HepG2 (cell line): ENCODE results near the gene MTOR. TPM values are rescaled to one million over a fixed set of nuclear protein-coding genes. Genes with fewer than 3 reads are reported as not detected.

Source experiments
- ATF2 ChIP-seq: sonication (generic); formaldehyde crosslinking; IDR thresholded peaks from 2 replicates; pipeline ENCODE4 v1.4.0; 2020; ENCODE audit warnings: missing genetic modification reagents
- BHLHE40 ChIP-seq: IDR thresholded peaks from 2 replicates; pipeline ENCODE4 v1.6.1; 2011; ENCODE audit warnings: low read length, improper control_type of control experiment
- CEBPG ChIP-seq: IDR thresholded peaks from 2 replicates; pipeline ENCODE4 v1.6.1; 2016
- DBP ChIP-seq: sonication (generic); formaldehyde crosslinking; IDR thresholded peaks from 2 replicates; pipeline ENCODE4 v1.4.0; 2020; ENCODE audit warnings: missing genetic modification reagents; ENCODE audit errors: not compliant biosample characterization
- ELF4 ChIP-seq: sonication (generic); formaldehyde crosslinking; IDR thresholded peaks from 2 replicates; pipeline ENCODE4 v1.5.0; 2020; ENCODE audit warnings: missing genetic modification reagents, mild to moderate bottlenecking, moderate library complexity, borderline replicate concordance
- FOXA3 ChIP-seq: IDR thresholded peaks from 2 replicates; pipeline ENCODE4 v1.6.1; 2016; ENCODE audit warnings: missing genetic modification reagents, missing compliant biosample characterization
- GABPB1 ChIP-seq: IDR thresholded peaks from 2 replicates; pipeline ENCODE4 v1.6.1; 2016; ENCODE audit warnings: mild to moderate bottlenecking, missing genetic modification reagents, moderate library complexity, missing compliant biosample characterization
- GFI1 ChIP-seq: sonication (generic); formaldehyde crosslinking; IDR thresholded peaks from 2 replicates; pipeline ENCODE4 v1.5.0; 2020; ENCODE audit warnings: missing genetic modification reagents, mild to moderate bottlenecking, borderline replicate concordance
- ISL2 ChIP-seq: sonication (generic); formaldehyde crosslinking; IDR thresholded peaks from 2 replicates; pipeline ENCODE4 v1.5.0; 2020; ENCODE audit warnings: missing genetic modification reagents
- PPARG ChIP-seq: conservative IDR thresholded peaks from 2 replicates; pipeline ENCODE4 v1.6.1; 2016; ENCODE audit warnings: missing biosample characterization, missing genetic modification reagents
- TFDP2 ChIP-seq: sonication (generic); formaldehyde crosslinking; IDR thresholded peaks from 2 replicates; pipeline ENCODE4 v1.4.0; 2020; ENCODE audit warnings: missing genetic modification reagents
- TIGD3 ChIP-seq: sonication (generic); formaldehyde crosslinking; IDR thresholded peaks from 2 replicates; pipeline ENCODE4 v1.5.1; 2020; ENCODE audit warnings: mild to moderate bottlenecking, missing genetic modification reagents, borderline replicate concordance
- TMF1 ChIP-seq: sonication (generic); formaldehyde crosslinking; IDR thresholded peaks from 2 replicates; pipeline ENCODE4 v1.8.1; 2022; ENCODE audit warnings: low read depth, missing genetic modification reagents
- WIZ ChIP-seq: sonication (generic); formaldehyde crosslinking; IDR thresholded peaks from 2 replicates; pipeline ENCODE4 v1.5.1; 2020; ENCODE audit warnings: mild to moderate bottlenecking, missing genetic modification reagents
- ZBTB49 ChIP-seq: sonication (generic); formaldehyde crosslinking; IDR thresholded peaks from 2 replicates; pipeline ENCODE4 v1.4.0; 2020; ENCODE audit warnings: missing genetic modification reagents, borderline replicate concordance
- ZFY ChIP-seq: sonication (generic); formaldehyde crosslinking; IDR thresholded peaks from 2 replicates; pipeline ENCODE4 v1.4.0; 2020; ENCODE audit warnings: missing genetic modification reagents
- ZFYVE20 ChIP-seq: sonication (generic); formaldehyde crosslinking; IDR thresholded peaks from 2 replicates; pipeline ENCODE4 v1.8.0; 2023; ENCODE audit warnings: low read depth, mild to moderate bottlenecking, moderate library complexity, missing genetic modification reagents, borderline replicate concordance
- ZNF24 ChIP-seq: fragments of 450-650 bp; IDR thresholded peaks from 2 replicates; pipeline ENCODE4 v1.6.1; 2017; ENCODE audit warnings: antibody characterized with exemption, mild to moderate bottlenecking
- ZNF569 ChIP-seq: sonication (generic); formaldehyde crosslinking; IDR thresholded peaks from 2 replicates; pipeline ENCODE4 v1.5.0; 2020; ENCODE audit warnings: mild to moderate bottlenecking, missing genetic modification reagents, moderate library complexity, borderline replicate concordance
- ZNF615 ChIP-seq: sonication (generic); formaldehyde crosslinking; IDR thresholded peaks from 2 replicates; pipeline ENCODE4 v1.5.0; 2020; ENCODE audit warnings: mild to moderate bottlenecking, missing genetic modification reagents, borderline replicate concordance
- ZNF772 ChIP-seq: sonication (generic); formaldehyde crosslinking; IDR thresholded peaks from 2 replicates; pipeline ENCODE4 v1.5.0; 2020; ENCODE audit warnings: mild to moderate bottlenecking, missing genetic modification reagents
- ZNF782 ChIP-seq: sonication (generic); formaldehyde crosslinking; IDR thresholded peaks from 2 replicates; pipeline ENCODE4 v1.4.0; 2020; ENCODE audit warnings: missing genetic modification reagents, mild to moderate bottlenecking, borderline replicate concordance
- ZNF879 ChIP-seq: sonication (generic); formaldehyde crosslinking; IDR thresholded peaks from 2 replicates; pipeline ENCODE4 v1.8.1; 2023; ENCODE audit warnings: missing genetic modification reagents
- polyA plus RNA-seq, 8 experiments: library from polyadenylated mRNA; depleted of rRNA in 3 of 8; stranded (reverse) in 7 of 8; unstranded in 1 of 8; fragments of >200 nt; fragmentation: Illumina TruSeq in 4 of 8; extraction: Trizol in 4 of 8; gene quantifications; 2 replicates each; pipeline versions ENCODE4 v1.2.1 to v1.2.3, GENCODE V29; 2011 to 2016; ENCODE audit warnings: low read depth in 4 of 8, missing spikeins in 1 of 8, mixed read lengths in 1 of 8; ENCODE audit not compliant: insufficient read depth in 1 of 8
- total RNA-seq, 5 experiments: library from RNA; depleted of rRNA; stranded (reverse); fragments of >200 nt; fragmentation: Illumina TruSeq; extraction: Trizol; gene quantifications; 2 replicates each; pipeline ENCODE4 v1.2.3, GENCODE V29; 2016; ENCODE audit warnings: low read depth in 1 of 5

The MTOR gene
- total and polyA plus RNA-seq, 2 of the 13 experiments (the other 11 are each of a cell fraction or from before 2014, with no cell fraction given), result 24.6 to 34.6 TPM

GRCh38 chr1:11059968-11060830 lies 202.2 kb downstream of the MTOR start, which contains the start of gene SRM (continued):
- TF ChIP-seq ZBTB49 (CRISPR knock-in tag) (no peak), BHLHE40 (no peak), DBP (CRISPR knock-in tag) (no peak), ZNF24 (no peak), ZNF569 (CRISPR knock-in tag) (no peak), GABPB1 (CRISPR knock-in tag) (peak; percentile 75; the same call in 1 of the 2 replicates), GFI1 (CRISPR knock-in tag) (0 out of 2 replicates have a peak, but pooled peaks have one; percentile 14), ZFYVE20 (CRISPR knock-in tag) (no peak), ISL2 (CRISPR knock-in tag) (no peak), WIZ (CRISPR knock-in tag) (no peak), ATF2 (CRISPR knock-in tag) (no peak), ZFY (peak; percentile 78), TIGD3 (CRISPR knock-in tag) (no peak), PPARG (CRISPR knock-in tag) (no peak), ZNF772 (CRISPR knock-in tag) (no peak), ELF4 (no peak), TMF1 (no peak), TFDP2 (CRISPR knock-in tag) (0 out of 2 replicates have a peak, but pooled peaks have one; percentile 15), ZNF879 (CRISPR knock-in tag) (no peak), ZNF615 (CRISPR knock-in tag) (no peak), CEBPG (0 out of 2 replicates have a peak, but pooled peaks have one; percentile 5), ZNF782 (CRISPR knock-in tag) (no peak), FOXA3 (CRISPR knock-in tag) (peak; percentile 20; the same call in 1 of the 2 replicates)
